GM23338 (cell line): Measurements from ENCODE around the gene MVB12B.

ENCODE experiments used
- EZH2 ChIP-seq: fragments of 200-600 bp; sonication (generic); IDR thresholded peaks from one replicate; pipeline ENCODE4 v1.8.0; 2017; ENCODE audit warnings: antibody characterized with exemption, mild to moderate bottlenecking, low read depth; ENCODE audit not compliant: unreplicated experiment
- TF ChIP-seq, protein P1 (sequence below), 2 experiments: fragments of 200-600 bp in 1 of 2; sonication (generic) in 1 of 2; conservative IDR thresholded peaks; 2 replicates each; pipeline versions ENCODE4 v1.5.1 to v1.6.1; 2016 to 2017; ENCODE audit warnings: antibody characterized with exemption in 2 of 2, low read depth in 2 of 2, mild to moderate bottlenecking in 2 of 2, moderate library complexity in 1 of 2

DNA sequence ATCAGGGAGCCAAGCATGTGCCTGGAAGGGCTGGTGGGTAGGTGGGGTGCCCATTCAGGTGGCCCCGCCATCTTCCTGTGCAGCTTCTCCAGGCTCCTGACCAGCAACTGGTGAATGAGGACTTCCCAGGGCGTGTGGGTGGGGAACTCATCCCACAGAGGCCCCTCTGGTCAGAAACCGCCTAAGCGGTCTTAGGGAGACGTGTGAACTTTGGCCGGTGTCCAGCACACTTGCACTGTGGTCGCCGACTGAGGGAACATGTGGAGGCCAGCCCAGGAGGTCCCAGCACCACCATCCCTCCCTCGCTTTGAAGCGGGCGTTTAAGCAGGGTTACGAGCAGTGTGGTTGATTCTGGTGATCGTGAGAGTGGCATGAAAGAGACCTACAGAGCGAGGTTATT, 77.8 kb downstream of the MVB12B start:
- TF ChIP-seq, protein P1, sequence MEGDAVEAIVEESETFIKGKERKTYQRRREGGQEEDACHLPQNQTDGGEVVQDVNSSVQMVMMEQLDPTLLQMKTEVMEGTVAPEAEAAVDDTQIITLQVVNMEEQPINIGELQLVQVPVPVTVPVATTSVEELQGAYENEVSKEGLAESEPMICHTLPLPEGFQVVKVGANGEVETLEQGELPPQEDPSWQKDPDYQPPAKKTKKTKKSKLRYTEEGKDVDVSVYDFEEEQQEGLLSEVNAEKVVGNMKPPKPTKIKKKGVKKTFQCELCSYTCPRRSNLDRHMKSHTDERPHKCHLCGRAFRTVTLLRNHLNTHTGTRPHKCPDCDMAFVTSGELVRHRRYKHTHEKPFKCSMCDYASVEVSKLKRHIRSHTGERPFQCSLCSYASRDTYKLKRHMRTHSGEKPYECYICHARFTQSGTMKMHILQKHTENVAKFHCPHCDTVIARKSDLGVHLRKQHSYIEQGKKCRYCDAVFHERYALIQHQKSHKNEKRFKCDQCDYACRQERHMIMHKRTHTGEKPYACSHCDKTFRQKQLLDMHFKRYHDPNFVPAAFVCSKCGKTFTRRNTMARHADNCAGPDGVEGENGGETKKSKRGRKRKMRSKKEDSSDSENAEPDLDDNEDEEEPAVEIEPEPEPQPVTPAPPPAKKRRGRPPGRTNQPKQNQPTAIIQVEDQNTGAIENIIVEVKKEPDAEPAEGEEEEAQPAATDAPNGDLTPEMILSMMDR (conservative IDR thresholded peaks at IDR 0.05; ENCODE audit: low read depth in 2 of 2) = no peak
- no peak for TF ChIP-seq EZH2
